Body of pancreas (tissue), 4 donors: ENCODE data around the gene RAB34.

Experiments used
- POLR2A ChIP-seq, 3 donors: fragments of 450-650 bp; IDR thresholded peaks; one replicate each; pipeline ENCODE4 v1.6.1; 2016; ENCODE audit warnings: antibody characterized with exemption in 3 of 3, mild to moderate bottlenecking in 2 of 3
- TF ChIP-seq, protein P1 (sequence below), 7 experiments: fragments of 450-650 bp in 4 of 7; fragments of 200-600 bp in 3 of 7; sonication (generic) in 3 of 7; IDR thresholded peaks; one replicate each; pipeline ENCODE4 v1.5.1; 2016 to 2019; ENCODE audit warnings: antibody characterized with exemption in 7 of 7

DNA sequence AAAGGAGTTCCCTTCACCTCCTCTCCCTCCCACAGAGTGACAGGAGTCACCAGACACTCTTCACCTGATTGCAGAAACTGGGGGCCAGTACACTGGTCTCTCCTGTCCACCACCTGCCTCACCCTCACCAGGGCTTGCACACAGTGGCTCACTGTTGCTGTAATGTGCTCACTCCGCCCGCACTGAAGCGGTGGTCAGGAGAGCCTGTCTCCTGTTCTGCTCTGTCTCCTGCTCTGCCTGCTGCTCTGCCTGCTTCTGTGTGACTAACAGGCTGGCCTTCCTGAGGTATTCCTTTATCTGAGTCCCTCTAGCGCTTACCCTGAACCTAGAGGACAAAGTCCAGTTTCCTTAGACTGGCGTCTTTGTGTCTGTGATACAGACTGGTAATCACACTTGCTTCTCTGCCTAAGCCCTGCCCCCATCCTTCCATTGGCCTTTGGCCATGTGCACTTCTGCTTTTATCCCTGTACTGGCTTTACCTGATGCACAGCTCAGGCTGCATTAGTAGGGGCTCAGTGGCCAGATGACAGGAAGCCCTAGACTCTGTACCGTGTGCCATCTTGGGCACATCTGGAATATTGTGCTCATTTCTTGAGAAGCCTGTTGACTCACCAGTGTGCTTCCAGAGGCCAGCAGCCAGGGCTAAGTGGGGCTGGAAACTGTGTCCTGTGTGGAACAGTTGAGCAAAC lies 19.3 kb downstream of the RAB34 start:
- TF ChIP-seq, protein P1, sequence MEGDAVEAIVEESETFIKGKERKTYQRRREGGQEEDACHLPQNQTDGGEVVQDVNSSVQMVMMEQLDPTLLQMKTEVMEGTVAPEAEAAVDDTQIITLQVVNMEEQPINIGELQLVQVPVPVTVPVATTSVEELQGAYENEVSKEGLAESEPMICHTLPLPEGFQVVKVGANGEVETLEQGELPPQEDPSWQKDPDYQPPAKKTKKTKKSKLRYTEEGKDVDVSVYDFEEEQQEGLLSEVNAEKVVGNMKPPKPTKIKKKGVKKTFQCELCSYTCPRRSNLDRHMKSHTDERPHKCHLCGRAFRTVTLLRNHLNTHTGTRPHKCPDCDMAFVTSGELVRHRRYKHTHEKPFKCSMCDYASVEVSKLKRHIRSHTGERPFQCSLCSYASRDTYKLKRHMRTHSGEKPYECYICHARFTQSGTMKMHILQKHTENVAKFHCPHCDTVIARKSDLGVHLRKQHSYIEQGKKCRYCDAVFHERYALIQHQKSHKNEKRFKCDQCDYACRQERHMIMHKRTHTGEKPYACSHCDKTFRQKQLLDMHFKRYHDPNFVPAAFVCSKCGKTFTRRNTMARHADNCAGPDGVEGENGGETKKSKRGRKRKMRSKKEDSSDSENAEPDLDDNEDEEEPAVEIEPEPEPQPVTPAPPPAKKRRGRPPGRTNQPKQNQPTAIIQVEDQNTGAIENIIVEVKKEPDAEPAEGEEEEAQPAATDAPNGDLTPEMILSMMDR (IDR thresholded peaks at IDR 0.05), result peak in 1 of 7 experiments; percentile 7
- TF ChIP-seq POLR2A (IDR thresholded peaks at IDR 0.05), result peak in 1 of 3 donors; percentile 11
